ENCODE data around the gene GPRIN2. TPM values are rescaled to one million over a fixed set of nuclear protein-coding genes. Genes with fewer than 3 reads are reported as not detected.

The GPRIN2 gene
- total RNA-seq, 2 donors from 2014 or later, result 0.26 to 0.67 TPM

- Histone ChIP-seq H3K36me3 (no peaks in the 10 kb centered on the region), H3K27ac (no peak overlapping the region), H3K4me3 (no peak overlapping the region), H3K27me3 (no peaks in the 10 kb centered on the region), H3K9me3 (no peaks in the 10 kb centered on the region), H3K4me1 (peaks cover 0 to 10% of the 10 kb centered on the region in 2 donors)
- no peak for TF ChIP-seq CTCF (IDR thresholded peaks at IDR 0.05)
- DNase-seq (ENCODE audit: low spot score), result no peak
These were observed 14.5 kb downstream of the GPRIN2 start for GRCh38 chr10:46541735-46542566.

GRCh38 chr10:46541017-46541661 is 15.3 kb downstream of the GPRIN2 start:
- Histone ChIP-seq H3K27ac (no peak overlapping the region), H3K9me3 (no peaks in the 10 kb centered on the region), H3K4me1 (peaks cover 0 to 10% of the 10 kb centered on the region in 2 donors), H3K36me3 (no peaks in the 10 kb centered on the region), H3K27me3 (no peaks in the 10 kb centered on the region), H3K4me3 (peak overlapping the region; percentile 7 to 37)
- TF ChIP-seq CTCF (IDR thresholded peaks at IDR 0.05), result peak; percentile 22 to 54
- DNase-seq (ENCODE audit: low spot score), result no peak

- no peak for DNase-seq (ENCODE audit: low spot score)
- Histone ChIP-seq H3K27ac (no peak overlapping the region), H3K4me1 (peaks cover 0 to 10% of the 10 kb centered on the region in 2 donors), H3K27me3 (no peaks in the 10 kb centered on the region), H3K9me3 (no peaks in the 10 kb centered on the region), H3K4me3 (peak overlapping the region in 1 of 2 donors; percentile 37), H3K36me3 (no peaks in the 10 kb centered on the region)
- no peak for TF ChIP-seq CTCF (IDR thresholded peaks at IDR 0.05)
These were observed 15.9 kb downstream of the GPRIN2 start for GRCh38 chr10:46540412-46541016.

GRCh38 chr10:46539596-46540411 is 16.7 kb downstream of the GPRIN2 start:
- H3K4me1 ChIP-seq, result peaks cover 0 to 10% of the 10 kb centered on the region in 2 donors
- no peak overlapping the region for H3K4me3 ChIP-seq
- H3K27ac ChIP-seq, result no peak overlapping the region
- H3K36me3 ChIP-seq, result no peaks in the 10 kb centered on the region
- no peaks in the 10 kb centered on the region for H3K9me3 ChIP-seq
- TF ChIP-seq CTCF (IDR thresholded peaks at IDR 0.05), result no peak
- DNase-seq (ENCODE audit: low spot score), result no peak
- H3K27me3 ChIP-seq, result no peaks in the 10 kb centered on the region

GRCh38 chr10:46538717-46539426 is 17.6 kb downstream of the GPRIN2 start:
- no peak overlapping the region for H3K27ac ChIP-seq
- TF ChIP-seq CTCF (IDR thresholded peaks at IDR 0.05), result no peak
- no peaks in the 10 kb centered on the region for H3K27me3 ChIP-seq
- H3K4me3 ChIP-seq, result no peak overlapping the region
- H3K4me1 ChIP-seq, result peaks cover 0 to 10% of the 10 kb centered on the region in 2 donors
- no peaks in the 10 kb centered on the region for H3K9me3 ChIP-seq
- no peaks in the 10 kb centered on the region for H3K36me3 ChIP-seq
- no peak for DNase-seq (ENCODE audit: low spot score)

All from right atrium auricular region (tissue), 2 donors.